Keratinocyte (primary cell): ENCODE data around the gene KLF5. TPM values are rescaled to one million over a fixed set of nuclear protein-coding genes. Genes with fewer than 3 reads are reported as not detected.

Experiments
- DNase-seq: peaks from one replicate; pipeline ENCODE4 v3.0.0-alpha.2; 2011; ENCODE audit warnings: low read depth, missing footprints, low spot score
- FAIRE-seq: peaks from 2 replicates; lab custom pipeline; 2011; peaks lifted over from hg19 to GRCh38; lab: Jason Lieb, UNC
- H2AFZ ChIP-seq: 2 replicates; pipeline ENCODE4 v1.6.0; 2012; ENCODE audit warnings: low read length, control low read depth, inconsistent platforms; ENCODE audit not compliant: control insufficient read depth
- H3K27ac ChIP-seq: 2 replicates; pipeline ENCODE4 v1.5.1; 2011; ENCODE audit warnings: low read length; ENCODE audit not compliant: control insufficient read depth, insufficient read depth
- H3K27me3 ChIP-seq: 3 replicates; pipeline ENCODE4 v1.6.0; 2011; ENCODE audit warnings: low read length; ENCODE audit not compliant: control insufficient read depth, insufficient read depth; ENCODE audit errors: extremely low read depth
- H3K36me3 ChIP-seq, 2 experiments: 2 replicates in 1 of 2; 3 replicates in 1 of 2; pipeline ENCODE4 v1.5.1; 2011; ENCODE audit warnings: low read length in 2 of 2, mild to moderate bottlenecking in 1 of 2; ENCODE audit not compliant: control insufficient read depth in 2 of 2, insufficient read depth in 2 of 2; ENCODE audit errors: extremely low read depth in 1 of 2
- H3K4me1 ChIP-seq: 3 replicates; pipeline ENCODE4 v1.5.1; 2011; ENCODE audit warnings: low read length; ENCODE audit not compliant: control insufficient read depth, insufficient read depth; ENCODE audit errors: extremely low read depth
- H3K4me2 ChIP-seq: 3 replicates; pipeline ENCODE4 v1.6.0; 2011; ENCODE audit warnings: low read depth, low read length; ENCODE audit not compliant: control insufficient read depth, insufficient read depth; ENCODE audit errors: extremely low read depth
- H3K4me3 ChIP-seq, 3 experiments: fragments of 200-600 bp in 1 of 3; sonication (generic) in 1 of 3; 2 replicates in 2 of 3; 3 replicates in 1 of 3; pipeline ENCODE4 v1.5.1; 2011 to 2016; ENCODE audit warnings: low read length in 3 of 3, mild to moderate bottlenecking in 3 of 3, control low read depth in 2 of 3, inconsistent platforms in 1 of 3, low read depth in 1 of 3, mixed read lengths in 1 of 3, mixed run types in 1 of 3, moderate library complexity in 1 of 3; ENCODE audit not compliant: control insufficient read depth in 2 of 3, insufficient read depth in 2 of 3; ENCODE audit errors: extremely low read depth in 1 of 3
- H3K79me2 ChIP-seq: 2 replicates; pipeline ENCODE4 v1.6.0; 2012; ENCODE audit warnings: low read length; ENCODE audit not compliant: control insufficient read depth, insufficient read depth
- H3K9ac ChIP-seq: 3 replicates; pipeline ENCODE4 v1.6.0; 2011; ENCODE audit warnings: low read length; ENCODE audit not compliant: control insufficient read depth, insufficient read depth; ENCODE audit errors: extremely low read depth
- H3K9me1 ChIP-seq: 3 replicates; pipeline ENCODE4 v1.6.0; 2011; ENCODE audit warnings: low read length; ENCODE audit not compliant: control insufficient read depth, insufficient read depth; ENCODE audit errors: extremely low read depth
- H3K9me3 ChIP-seq: 2 replicates; pipeline ENCODE4 v1.5.1; 2012; ENCODE audit warnings: low read depth, low read length; ENCODE audit not compliant: control insufficient read depth
- H4K20me1 ChIP-seq: 3 replicates; pipeline ENCODE4 v1.6.0; 2011; ENCODE audit warnings: low read length; ENCODE audit not compliant: control insufficient read depth, insufficient read depth; ENCODE audit errors: extremely low read depth
- CTCF ChIP-seq, 3 experiments: IDR thresholded peaks in 1 of 3; conservative IDR thresholded peaks in 1 of 3; optimal IDR thresholded peaks in 1 of 3; 2 replicates in 2 of 3; 3 replicates in 1 of 3; pipeline versions ENCODE3 to v1.5.1; 2011; ENCODE audit warnings: low read length in 3 of 3, mild to moderate bottlenecking in 3 of 3, moderate library complexity in 2 of 3, control low read depth in 1 of 3, inconsistent platforms in 1 of 3; ENCODE audit not compliant: insufficient read depth in 2 of 3; ENCODE audit errors: extremely low read depth in 1 of 3
- EZH2 ChIP-seq: IDR thresholded peaks from one replicate; pipeline ENCODE4 v1.6.1; 2012; ENCODE audit warnings: inconsistent platforms, mild to moderate bottlenecking, low read length, moderate library complexity
- dilution Hi-C: fragments of 300-500 bp; cut with MboI; formaldehyde crosslinking; loops from one replicate; pipeline ENCODE4 v1.7.0; 2020; ENCODE audit warnings: low sequenced_read_pairs; ENCODE audit not compliant: extremely low pct_ligation_motif_present
- polyA plus RNA-seq, 5 experiments: library from polyadenylated mRNA; depleted of rRNA in 3 of 5; stranded (reverse) in 3 of 5; stranded (forward) in 1 of 5; unstranded in 1 of 5; fragments of >200 nt; gene quantifications; 1 replicate in 1 of 5; 2 replicates in 3 of 5; 3 replicates in 1 of 5; pipeline versions ENCODE4 v1.2.1 to v1.2.3, GENCODE V29; 2011 to 2012; ENCODE audit warnings: missing spikeins in 2 of 5, low read depth in 1 of 5, low replicate concordance in 1 of 5

KLF5 gene
- polyA plus RNA-seq, 1 donor (not counting 4 experiments of a cell fraction or from before 2014, with no cell fraction given), result 162 TPM

GRCh38 chr13:73106513-73107178 lies 47.8 kb downstream of the KLF5 start:
- TF ChIP-seq CTCF (optimal IDR thresholded peaks at IDR 0.05 in 1 of 3, IDR thresholded peaks at IDR 0.05 in 1 of 3, conservative IDR thresholded peaks at IDR 0.05 in 1 of 3; ENCODE audit: extremely low read depth in 1 of 3, insufficient read depth in 2 of 3, low read length in 3 of 3) (no peak), EZH2 (no peak)

DNA sequence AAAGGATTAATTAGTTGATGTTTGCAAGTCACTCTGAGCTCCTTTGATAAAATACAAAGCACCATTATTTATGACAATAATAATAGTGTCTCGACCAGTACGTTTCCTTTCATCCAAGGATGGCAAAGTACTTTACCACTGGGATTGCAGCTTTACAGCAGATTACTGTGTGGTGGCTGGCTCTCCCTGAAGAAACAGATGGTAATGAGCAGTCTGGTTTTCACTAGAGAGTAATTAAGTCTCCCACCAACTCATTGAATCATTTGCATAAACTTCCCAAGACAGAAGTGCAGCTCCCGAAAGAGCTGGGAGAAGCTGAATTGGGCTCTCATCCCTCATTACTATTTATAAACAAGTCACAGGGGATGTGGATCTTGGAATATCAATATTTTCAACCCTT lies 48.7 kb downstream of the KLF5 start:
- Histone ChIP-seq H3K9me1 (no peaks in the 10 kb centered on the region), H3K4me2 (no peak overlapping the region), H3K4me3 (no peak overlapping the region), H3K9ac (no peak overlapping the region), H2AFZ (no peak overlapping the region), H3K9me3 (no peaks in the 10 kb centered on the region), H4K20me1 (no peaks in the 10 kb centered on the region), H3K79me2 (no peaks in the 10 kb centered on the region), H3K27me3 (no peaks in the 10 kb centered on the region), H3K27ac (no peak overlapping the region), H3K4me1 (no peaks in the 10 kb centered on the region), H3K36me3 (no peaks in the 10 kb centered on the region)
- dilution Hi-C loops, result no loop called here
- TF ChIP-seq CTCF (optimal IDR thresholded peaks at IDR 0.05 in 1 of 3, IDR thresholded peaks at IDR 0.05 in 1 of 3, conservative IDR thresholded peaks at IDR 0.05 in 1 of 3; ENCODE audit: extremely low read depth in 1 of 3, insufficient read depth in 2 of 3, low read length in 3 of 3) (no peak), EZH2 (no peak)
- FAIRE-seq, result no peak
- no peak for DNase-seq

More at GRCh38 chr13:73106513-73107178, 47.8 kb downstream of the KLF5 start:
- H3K9ac ChIP-seq, result no peak overlapping the region
- no peaks in the 10 kb centered on the region for H3K79me2 ChIP-seq
- no peaks in the 10 kb centered on the region for H4K20me1 ChIP-seq
- no peak overlapping the region for H3K4me2 ChIP-seq
- no peaks in the 10 kb centered on the region for H3K9me3 ChIP-seq
- DNase-seq, result no peak
- dilution Hi-C loops, result no loop called here
- H3K27ac ChIP-seq, result no peak overlapping the region
- H2AFZ ChIP-seq, result peak overlapping the region; percentile 2
- H3K36me3 ChIP-seq, result no peaks in the 10 kb centered on the region
- no peaks in the 10 kb centered on the region for H3K9me1 ChIP-seq
- no peaks in the 10 kb centered on the region for H3K4me1 ChIP-seq
- no peaks in the 10 kb centered on the region for H3K27me3 ChIP-seq
- no peak overlapping the region for H3K4me3 ChIP-seq
- no peak for FAIRE-seq
